B cell (primary cell): ENCODE data around the gene CACNA1D. TPM values are rescaled to one million over a fixed set of nuclear protein-coding genes. Genes with fewer than 3 reads are reported as not detected.

ENCODE experiments used
- ATAC-seq: fragments of 200-7000 bp; cut with Tn5 transposase; one replicate; pipeline ENCODE4 v1.10.0; 2021; ENCODE audit warnings: low read depth, mild to moderate bottlenecking, moderate number of reproducible peaks, moderate library complexity
- CTCF ChIA-PET: fragments of 350-600 bp; sonication (Branson Sonifier 250); formaldehyde crosslinking; loops from one replicate; lab custom pipeline; 2021; ENCODE audit warnings: antibody characterized with exemption, inconsistent platforms; lab: Charles Lee
- POLR2A ChIA-PET: fragments of 350-600 bp; sonication (Branson Sonifier 250); formaldehyde crosslinking; loops from one replicate; lab custom pipeline; 2021; ENCODE audit warnings: antibody characterized with exemption; lab: Charles Lee
- DNase-seq: peaks from one replicate; pipeline ENCODE4 v3.0.0; 2013
- H2AFZ ChIP-seq: 2 replicates; pipeline ENCODE4 v1.6.1; 2012; ENCODE audit warnings: mild to moderate bottlenecking, low read depth, low read length; ENCODE audit not compliant: insufficient read depth, poor library complexity, severe bottlenecking
- H3K27ac ChIP-seq, 2 donors: 1 replicate in 1 of 2; 2 replicates in 1 of 2; pipeline ENCODE4 v1.5.1; 2012 to 2013; ENCODE audit warnings: low read length in 2 of 2, mild to moderate bottlenecking in 2 of 2, moderate library complexity in 1 of 2
- H3K27me3 ChIP-seq, 4 experiments: fragments of 200-600 bp in 1 of 4; sonication (generic) in 1 of 4; replicated peaks in 1 of 4; 1 replicate in 2 of 4; 2 replicates in 2 of 4; pipeline versions ENCODE4 v1.6.1 to v1.7.0; 2013 to 2016; ENCODE audit warnings: low read length in 3 of 4, mild to moderate bottlenecking in 2 of 4, mixed read lengths in 1 of 4, moderate library complexity in 1 of 4; ENCODE audit not compliant: insufficient read depth in 4 of 4, control insufficient read depth in 3 of 4; ENCODE audit errors: control extremely low read depth in 1 of 4
- H3K36me3 ChIP-seq, 2 experiments: replicated peaks in 1 of 2; 1 replicate in 1 of 2; 2 replicates in 1 of 2; pipeline versions ENCODE4 v1.6.1 to v1.7.1; 2013; ENCODE audit warnings: low read length in 1 of 2; ENCODE audit not compliant: insufficient read depth in 2 of 2, control insufficient read depth in 1 of 2; ENCODE audit errors: control extremely low read depth in 1 of 2, extremely low read depth in 1 of 2
- H3K4me1 ChIP-seq, 2 donors: fragments of 200-600 bp in 1 of 2; sonication (generic) in 1 of 2; 1 replicate in 1 of 2; 2 replicates in 1 of 2; pipeline versions ENCODE4 v1.5.1 to v1.6.1; 2013 to 2017; ENCODE audit warnings: low read length in 2 of 2; ENCODE audit not compliant: control insufficient read depth in 2 of 2, insufficient read depth in 2 of 2
- H3K4me2 ChIP-seq: replicated peaks from 2 replicates; pipeline ENCODE3; 2012; ENCODE audit warnings: mild to moderate bottlenecking, low read depth, low read length; ENCODE audit not compliant: poor library complexity, severe bottlenecking
- H3K4me3 ChIP-seq, 5 experiments: fragments of 200-600 bp in 1 of 5; sonication (generic) in 1 of 5; 1 replicate in 3 of 5; 2 replicates in 2 of 5; pipeline versions ENCODE4 v1.5.1 to v1.7.0; 2011 to 2016; ENCODE audit warnings: low read length in 4 of 5, mild to moderate bottlenecking in 4 of 5, low read depth in 2 of 5, control low read depth in 1 of 5, moderate library complexity in 1 of 5; ENCODE audit not compliant: insufficient read depth in 1 of 5; ENCODE audit errors: control extremely low read depth in 1 of 5, extremely low read depth in 1 of 5
- H3K79me2 ChIP-seq: fragments of 200-600 bp; sonication (generic); one replicate; pipeline ENCODE4 v1.6.0; 2016; ENCODE audit warnings: low read length; ENCODE audit not compliant: control insufficient read depth, insufficient read depth
- H3K9ac ChIP-seq: fragments of 200-600 bp; sonication (generic); 2 replicates; pipeline ENCODE4 v1.6.1; 2017; ENCODE audit warnings: mild to moderate bottlenecking, low read length, moderate library complexity
- H3K9me3 ChIP-seq, 3 donors: one replicate each; pipeline versions ENCODE4 v1.6.1 to v1.7.1; 2013; ENCODE audit warnings: low read length in 2 of 3; ENCODE audit not compliant: control insufficient read depth in 2 of 3, insufficient read depth in 1 of 3; ENCODE audit errors: control extremely low read depth in 1 of 3
- H4K20me1 ChIP-seq: 2 replicates; pipeline ENCODE4 v1.6.0; 2012; ENCODE audit warnings: mild to moderate bottlenecking, low read length; ENCODE audit not compliant: insufficient read depth, control insufficient read depth, poor library complexity, severe bottlenecking
- H3K27ac Mint-ChIP-seq: one replicate; pipeline ENCODE4 v1.8.0; 2021; ENCODE audit warnings: mixed read lengths
- H3K27me3 Mint-ChIP-seq: one replicate; pipeline ENCODE4 v1.8.0; 2021; ENCODE audit warnings: mixed read lengths
- H3K4me1 Mint-ChIP-seq: one replicate; pipeline ENCODE4 v1.8.0; 2021; ENCODE audit warnings: mixed read lengths
- H3K4me3 Mint-ChIP-seq: one replicate; pipeline ENCODE4 v1.8.0; 2021; ENCODE audit warnings: mixed read lengths
- H3K9me3 Mint-ChIP-seq: one replicate; pipeline ENCODE4 v1.8.0; 2022; ENCODE audit warnings: mixed read lengths; ENCODE audit not compliant: insufficient read depth
- CTCF ChIP-seq: fragments of 200-600 bp; IDR thresholded peaks from one replicate; pipeline ENCODE4 v1.8.0; 2022; ENCODE audit warnings: antibody characterized with exemption, mild to moderate bottlenecking
- EZH2 ChIP-seq: IDR thresholded peaks from 2 replicates; pipeline ENCODE4 v1.6.1; 2012; ENCODE audit warnings: borderline replicate concordance, low read depth, mild to moderate bottlenecking, moderate library complexity, low read length; ENCODE audit not compliant: insufficient read depth, poor library complexity, severe bottlenecking
- WGBS: methylation state at CpG from one replicate; pipeline ENCODE4 v1.1.5; 2013; ENCODE audit warnings: missing lambda C conversion rate; ENCODE audit not compliant: insufficient coverage; 5-methylcytosine and 5-hydroxymethylcytosine counted together
- intact Hi-C: fragments of 100-400 bp; cut with micrococcal nuclease; formaldehyde crosslinking; loops from one replicate; pipeline ENCODE4 v1.10.0; 2022
- polyA plus RNA-seq: library from polyadenylated mRNA; depleted of rRNA; stranded (reverse); fragments of >200 nt; gene quantifications from 2 replicates; pipeline ENCODE4 v1.2.3, GENCODE V29; 2012
- total RNA-seq, 2 donors: library from RNA; stranded (reverse); fragments of 120-200 nt in 1 of 2; gene quantifications; 1 replicate in 1 of 2; 2 replicates in 1 of 2; pipeline versions ENCODE4 v1.2.3 to v1.2.4, GENCODE V29; 2013 to 2022

The CACNA1D gene
- total and polyA plus RNA-seq, 2 donors (not counting 1 experiment from before 2014, with no cell fraction given), result 0.06 to 0.07 TPM

DNA sequence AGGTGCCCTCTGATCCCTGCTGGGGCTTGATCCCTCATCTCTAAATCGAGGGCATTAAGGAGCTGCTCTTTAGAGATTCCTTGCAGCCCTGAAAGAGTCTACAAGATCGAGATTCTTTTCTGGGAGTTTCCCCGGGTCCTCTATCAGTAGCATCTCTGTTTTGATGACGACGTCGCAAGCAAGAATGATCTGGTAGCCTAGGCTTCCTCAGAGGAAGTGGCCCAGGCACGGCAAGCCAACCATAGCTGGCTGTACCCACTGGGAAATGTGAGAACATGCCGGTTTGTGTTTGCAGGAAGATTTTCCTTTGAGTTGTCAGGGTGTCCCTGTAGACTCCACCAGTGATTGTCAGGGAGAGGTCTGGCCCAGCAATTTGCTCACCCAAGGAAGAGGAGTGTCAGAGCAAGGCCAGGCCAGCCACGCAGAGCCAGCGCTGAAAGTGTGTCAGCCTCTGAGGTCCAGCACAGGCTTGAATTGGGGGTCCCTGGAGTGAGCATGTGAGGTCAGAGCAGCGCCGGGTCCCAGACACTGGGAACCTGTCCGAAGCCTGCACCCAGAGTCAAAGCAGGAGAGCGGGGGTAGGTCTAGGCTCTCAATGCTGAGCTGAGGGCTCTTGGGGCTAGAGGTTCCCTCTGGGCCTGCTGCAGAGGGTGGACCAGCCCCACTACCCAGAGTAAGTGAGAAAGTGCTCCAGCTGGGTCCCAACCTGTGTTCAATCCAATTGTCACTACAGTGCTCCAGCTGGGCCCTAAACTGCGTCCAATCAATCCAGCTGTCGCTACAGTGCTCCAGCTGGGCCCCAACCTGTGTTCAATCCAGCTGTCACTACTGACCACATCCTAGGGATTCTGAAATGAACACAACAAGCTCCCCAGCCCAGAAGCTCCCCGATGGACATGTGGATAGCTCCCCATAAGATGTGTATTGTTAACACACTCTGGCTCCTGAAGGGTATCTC is 256.1 kb downstream of the CACNA1D start:
- Histone ChIP-seq H3K79me2 (no peaks in the 10 kb centered on the region), H3K27me3 (no peaks in the 10 kb centered on the region), H4K20me1 (no peaks in the 10 kb centered on the region), H2AFZ (peak overlapping the region; percentile 17), H3K9ac (no peak overlapping the region), H3K4me1 (peaks cover 47 to 53% of the 10 kb centered on the region in 2 donors), H3K4me3 (no peak overlapping the region), H3K9me3 (no peaks in the 10 kb centered on the region), H3K27ac (peak overlapping the region in 1 of 2 donors; percentile 62), H3K4me2 (peak overlapping the region; percentile 12), H3K36me3 (no peaks in the 10 kb centered on the region)
- TF ChIP-seq CTCF (no peak), EZH2 (no peak)
- peak; percentile 37 for ATAC-seq
- DNase-seq, result peak; percentile 61
- CTCF ChIA-PET, result interaction anchor here (0.5 kb wide), 1 partner anchor 66 kb away, joined by 3 read pairs; no protein-coding TSS in a partner anchor
- peaks cover 49% of the 10 kb centered on the region for H3K4me1 Mint-ChIP-seq
- intact Hi-C loops, result no loop called here
- peak overlapping the region; percentile 23 for H3K4me3 Mint-ChIP-seq
- H3K27ac Mint-ChIP-seq, result peak overlapping the region; percentile 89
- no peaks in the 10 kb centered on the region for H3K9me3 Mint-ChIP-seq
- 74% methylated on average over 16 of the region's 17 CpGs for WGBS
- POLR2A ChIA-PET, result no interaction called here
- no peaks in the 10 kb centered on the region for H3K27me3 Mint-ChIP-seq
